Loucy (cell line): ENCODE data around the gene P4HB.

Experiments used
- H2AFZ ChIP-seq: fragments of 200-600 bp; sonication (generic); 2 replicates; pipeline ENCODE4 v1.6.0; 2016; ENCODE audit warnings: antibody characterized with exemption, mild to moderate bottlenecking, low read length, moderate library complexity
- H3F3A ChIP-seq: fragments of 200-600 bp; 2 replicates; pipeline ENCODE4 v1.6.0; 2016; ENCODE audit warnings: antibody characterized with exemption, low read depth, mild to moderate bottlenecking
- H3K27me3 ChIP-seq: fragments of 200-600 bp; sonication (generic); 2 replicates; pipeline ENCODE4 v1.6.1; 2014; ENCODE audit warnings: low read length, mild to moderate bottlenecking; ENCODE audit not compliant: insufficient read depth, poor library complexity, severe bottlenecking
- H3K36me3 ChIP-seq: fragments of 200-600 bp; sonication (generic); 2 replicates; pipeline ENCODE4 v1.6.1; 2016; ENCODE audit warnings: low read length; ENCODE audit not compliant: insufficient read depth
- H3K4me1 ChIP-seq: fragments of 200-600 bp; sonication (generic); 2 replicates; pipeline ENCODE4 v1.5.1; 2014; ENCODE audit warnings: low read length, mild to moderate bottlenecking; ENCODE audit not compliant: insufficient read depth, poor library complexity, severe bottlenecking
- H3K4me2 ChIP-seq: fragments of 200-600 bp; sonication (generic); 2 replicates; pipeline ENCODE4 v1.6.0; 2014; ENCODE audit warnings: antibody characterized with exemption, low read length, low read depth, mild to moderate bottlenecking; ENCODE audit not compliant: poor library complexity, severe bottlenecking
- H3K4me3 ChIP-seq: fragments of 200-600 bp; sonication (generic); 2 replicates; pipeline ENCODE4 v1.5.1; 2014; ENCODE audit warnings: low read length, mild to moderate bottlenecking, mixed read lengths; ENCODE audit not compliant: poor library complexity, severe bottlenecking
- H3K79me2 ChIP-seq: fragments of 200-600 bp; sonication (generic); 2 replicates; pipeline ENCODE4 v1.6.1; 2014; ENCODE audit warnings: low read length; ENCODE audit not compliant: insufficient read depth
- H3K9ac ChIP-seq: fragments of 200-600 bp; sonication (generic); 2 replicates; pipeline ENCODE4 v1.6.0; 2014; ENCODE audit warnings: mild to moderate bottlenecking, low read depth, low read length, moderate library complexity; ENCODE audit not compliant: poor library complexity, severe bottlenecking
- H3K9me2 ChIP-seq: fragments of 200-600 bp; sonication (generic); replicated peaks from 2 replicates; pipeline ENCODE4 v1.6.1; 2016; ENCODE audit warnings: low read depth, low read length, mixed read lengths
- H3K9me3 ChIP-seq: fragments of 200-600 bp; sonication (generic); 2 replicates; pipeline ENCODE4 v1.6.1; 2014; ENCODE audit warnings: mild to moderate bottlenecking, antibody characterized with exemption, low read length, low read depth; ENCODE audit not compliant: insufficient read depth
- H4K20me1 ChIP-seq: fragments of 200-600 bp; sonication (generic); 2 replicates; pipeline ENCODE4 v1.6.0; 2014; ENCODE audit warnings: antibody characterized with exemption, low read length, mild to moderate bottlenecking; ENCODE audit not compliant: insufficient read depth, poor library complexity, severe bottlenecking
- EZH2phosphoT487 ChIP-seq: fragments of 200-600 bp; IDR thresholded peaks from 2 replicates; pipeline ENCODE4 v1.6.1; 2018; ENCODE audit warnings: antibody characterized with exemption, mild to moderate bottlenecking, moderate library complexity, borderline replicate concordance
- TF ChIP-seq, protein P1 (sequence below): fragments of 200-600 bp; sonication (generic); conservative IDR thresholded peaks from 2 replicates; pipeline ENCODE4 v1.5.1; 2014; ENCODE audit warnings: mild to moderate bottlenecking, antibody characterized with exemption, low read length

P4HB gene

DNA sequence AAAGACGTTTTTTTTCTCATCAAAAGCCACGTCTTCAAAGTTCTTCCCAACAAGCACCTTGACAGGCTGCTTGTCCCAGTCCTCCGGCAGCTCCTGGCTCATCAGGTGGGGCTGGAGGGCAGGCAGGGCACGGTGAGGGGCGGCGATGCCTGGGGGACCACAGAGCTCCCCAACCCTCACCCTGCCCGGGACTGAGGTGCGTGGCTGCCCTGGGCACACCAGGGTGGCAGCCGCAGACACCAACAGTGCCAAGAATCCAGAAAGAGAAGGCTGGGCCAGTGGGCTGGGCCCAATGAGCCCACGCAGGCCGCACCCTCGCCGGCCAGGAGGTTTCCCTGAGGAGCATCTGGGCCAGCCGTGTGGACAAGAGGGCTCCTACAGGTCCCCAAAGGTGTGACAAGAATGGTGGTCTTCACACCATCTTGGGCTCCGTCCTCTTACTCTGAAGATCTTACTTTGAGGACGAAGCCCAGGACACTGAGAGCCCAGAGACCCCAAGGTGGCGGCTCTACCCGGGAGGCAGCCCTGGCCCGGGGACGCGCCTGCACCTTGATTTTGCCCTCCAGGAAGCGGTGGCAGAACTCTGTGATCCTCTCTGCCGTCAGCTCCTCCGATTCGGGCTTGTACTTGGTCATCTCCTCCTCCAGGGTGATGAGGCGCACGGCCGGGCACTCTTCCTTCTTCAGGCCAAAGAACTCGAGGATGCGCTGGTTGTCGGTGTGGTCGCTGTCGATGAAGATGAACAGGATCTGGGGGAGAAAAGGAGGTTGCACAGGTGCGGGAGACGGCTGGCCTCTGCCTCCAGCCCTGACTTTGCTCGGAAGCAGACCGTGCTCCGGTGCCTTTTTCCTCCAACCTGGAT is 14.2 kb downstream of the P4HB start:
- Histone ChIP-seq H3K9me3 (no peaks in the 10 kb centered on the region), H3K36me3 (peaks cover 56% of the 10 kb centered on the region; the same call in 1 of the 2 replicates), H3K27me3 (no peaks in the 10 kb centered on the region), H3K79me2 (peaks cover 2% of the 10 kb centered on the region; the same call in 1 of the 2 replicates), H4K20me1 (peaks cover under 1% of the 10 kb centered on the region), H3K9me2 (no peaks in the 10 kb centered on the region), H3K4me3 (no peak overlapping the region), H3K4me2 (no peak overlapping the region), H3K9ac (no peak overlapping the region), H3F3A (no peaks in the 10 kb centered on the region), H3K4me1 (no peaks in the 10 kb centered on the region), H2AFZ (no peak overlapping the region)
- TF ChIP-seq, protein P1, sequence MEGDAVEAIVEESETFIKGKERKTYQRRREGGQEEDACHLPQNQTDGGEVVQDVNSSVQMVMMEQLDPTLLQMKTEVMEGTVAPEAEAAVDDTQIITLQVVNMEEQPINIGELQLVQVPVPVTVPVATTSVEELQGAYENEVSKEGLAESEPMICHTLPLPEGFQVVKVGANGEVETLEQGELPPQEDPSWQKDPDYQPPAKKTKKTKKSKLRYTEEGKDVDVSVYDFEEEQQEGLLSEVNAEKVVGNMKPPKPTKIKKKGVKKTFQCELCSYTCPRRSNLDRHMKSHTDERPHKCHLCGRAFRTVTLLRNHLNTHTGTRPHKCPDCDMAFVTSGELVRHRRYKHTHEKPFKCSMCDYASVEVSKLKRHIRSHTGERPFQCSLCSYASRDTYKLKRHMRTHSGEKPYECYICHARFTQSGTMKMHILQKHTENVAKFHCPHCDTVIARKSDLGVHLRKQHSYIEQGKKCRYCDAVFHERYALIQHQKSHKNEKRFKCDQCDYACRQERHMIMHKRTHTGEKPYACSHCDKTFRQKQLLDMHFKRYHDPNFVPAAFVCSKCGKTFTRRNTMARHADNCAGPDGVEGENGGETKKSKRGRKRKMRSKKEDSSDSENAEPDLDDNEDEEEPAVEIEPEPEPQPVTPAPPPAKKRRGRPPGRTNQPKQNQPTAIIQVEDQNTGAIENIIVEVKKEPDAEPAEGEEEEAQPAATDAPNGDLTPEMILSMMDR = no peak
- no peak for TF ChIP-seq EZH2phosphoT487

DNA sequence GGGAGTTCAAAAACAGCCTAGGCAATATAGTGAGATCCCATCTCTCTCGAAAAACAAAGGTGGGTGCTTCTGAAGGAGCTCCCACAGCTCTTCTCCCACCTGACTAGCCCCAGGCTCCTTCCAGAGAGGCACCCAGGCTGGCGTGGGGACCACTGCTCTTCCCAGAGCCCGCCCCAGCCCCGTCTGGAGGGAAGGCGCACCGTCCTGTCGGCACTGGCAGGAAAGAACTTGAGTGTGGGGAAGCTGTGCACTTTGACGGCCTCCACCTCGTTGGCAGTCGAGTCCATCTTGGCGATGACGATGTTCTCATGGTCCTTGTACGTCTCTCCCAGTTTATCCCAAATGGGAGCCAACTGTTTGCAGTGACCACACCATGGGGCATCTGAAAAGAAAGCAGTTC is 15.0 kb downstream of the P4HB start:
- Histone ChIP-seq H3K36me3 (peaks cover 56% of the 10 kb centered on the region; the same call in 1 of the 2 replicates), H3K9me2 (no peaks in the 10 kb centered on the region), H3F3A (no peaks in the 10 kb centered on the region), H2AFZ (no peak overlapping the region), H3K9ac (no peak overlapping the region), H3K4me3 (no peak overlapping the region), H4K20me1 (no peaks in the 10 kb centered on the region), H3K9me3 (no peaks in the 10 kb centered on the region), H3K4me1 (no peaks in the 10 kb centered on the region), H3K4me2 (no peak overlapping the region), H3K79me2 (no peaks in the 10 kb centered on the region), H3K27me3 (no peaks in the 10 kb centered on the region)
- TF ChIP-seq, protein P1 = no peak
- no peak for TF ChIP-seq EZH2phosphoT487

DNA sequence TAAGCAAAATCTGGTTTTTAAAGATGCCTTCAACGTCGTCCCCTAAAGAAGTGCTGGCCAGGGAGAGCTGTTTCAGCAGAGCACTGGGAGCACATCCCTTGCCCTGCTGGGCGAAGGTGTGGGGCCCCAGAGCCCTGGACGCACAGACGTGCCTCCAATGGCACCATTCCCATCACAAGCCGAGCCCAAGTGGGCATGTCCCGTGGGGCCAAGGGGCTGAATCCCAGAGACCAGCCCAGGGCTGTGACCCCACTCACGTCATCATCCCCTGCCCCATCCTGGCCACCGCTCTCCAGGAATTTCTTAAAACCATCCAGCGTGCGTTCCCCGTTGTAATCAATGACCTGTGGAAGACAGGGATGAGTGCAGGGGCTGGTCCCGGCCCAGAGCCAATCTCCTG is 15.4 kb downstream of the P4HB start:
- Histone ChIP-seq H3K4me2 (no peak overlapping the region), H3K4me1 (no peaks in the 10 kb centered on the region), H4K20me1 (no peaks in the 10 kb centered on the region), H3F3A (no peaks in the 10 kb centered on the region), H3K36me3 (peaks cover 56% of the 10 kb centered on the region; the same call in 1 of the 2 replicates), H3K4me3 (no peak overlapping the region), H3K27me3 (no peaks in the 10 kb centered on the region), H3K9me3 (no peaks in the 10 kb centered on the region), H3K79me2 (no peaks in the 10 kb centered on the region), H3K9ac (no peak overlapping the region), H2AFZ (no peak overlapping the region), H3K9me2 (no peaks in the 10 kb centered on the region)
- TF ChIP-seq, protein P1 = no peak
- no peak for TF ChIP-seq EZH2phosphoT487
